MCF 10A (cell line): ENCODE results near the gene WRAP53. TPM values are rescaled to one million over a fixed set of nuclear protein-coding genes. Genes with fewer than 3 reads are reported as not detected.

Experiments used
- BruUV-seq: library from RNA; stranded (reverse); fragments of 400-500 nt; replicated peaks from 2 replicates; lab custom pipeline; 2021; lab: Mats Ljungman, UMichigan
- CTCF ChIA-PET: fragments of 300-600 bp; sonication (Branson Sonifier 250); formaldehyde crosslinking; extraction: SDS; loops from one replicate; lab custom pipeline; 2021; ENCODE audit warnings: antibody characterized with exemption, inconsistent platforms; lab: Yijun Ruan, JAX
- POLR2A ChIA-PET: fragments of 300-600, 350-650 bp; sonication (Branson Sonifier 250); formaldehyde crosslinking; extraction: SDS; loops from one replicate; lab custom pipeline; 2020; ENCODE audit warnings: antibody characterized with exemption, inconsistent platforms; lab: Yijun Ruan, JAX
- DNase-seq: peaks from one replicate; pipeline ENCODE4 v3.0.0-alpha.2; 2018; ENCODE audit not compliant: unreplicated experiment
- H3K27ac Mint-ChIP-seq: one replicate; pipeline ENCODE4 v1.8.0; 2022; ENCODE audit warnings: mild to moderate bottlenecking, low read depth, mixed read lengths; ENCODE audit not compliant: unreplicated experiment
- H3K27me3 Mint-ChIP-seq: one replicate; pipeline ENCODE4 v1.8.0; 2022; ENCODE audit warnings: mixed read lengths; ENCODE audit not compliant: insufficient read depth, unreplicated experiment
- H3K36me3 Mint-ChIP-seq: one replicate; pipeline ENCODE4 v1.8.0; 2022; ENCODE audit warnings: mild to moderate bottlenecking, moderate library complexity, mixed read lengths; ENCODE audit not compliant: insufficient read depth, unreplicated experiment
- H3K4me1 Mint-ChIP-seq: one replicate; pipeline ENCODE4 v1.8.0; 2022; ENCODE audit warnings: mixed read lengths; ENCODE audit not compliant: insufficient read depth, unreplicated experiment
- H3K4me3 Mint-ChIP-seq: one replicate; pipeline ENCODE4 v1.8.0; 2022; ENCODE audit warnings: mild to moderate bottlenecking, moderate library complexity, mixed read lengths; ENCODE audit not compliant: unreplicated experiment
- H3K9me3 Mint-ChIP-seq: one replicate; pipeline ENCODE4 v1.8.0; 2022; ENCODE audit warnings: mixed read lengths; ENCODE audit not compliant: unreplicated experiment
- intact Hi-C: fragments of 100-400 bp; cut with micrococcal nuclease; formaldehyde crosslinking; loops from 2 replicates; pipeline ENCODE4 v1.14.1; 2022
- total RNA-seq: library from RNA; stranded (reverse); gene quantifications from 2 replicates; pipeline ENCODE4 v1.2.3, GENCODE V29; 2022
- TF ChIP-seq, protein P1 (sequence below): fragments of 200-600 bp; IDR thresholded peaks from one replicate; pipeline ENCODE4 v1.8.0; 2022; ENCODE audit warnings: antibody characterized with exemption, mild to moderate bottlenecking; ENCODE audit not compliant: unreplicated experiment

The WRAP53 gene
- total RNA-seq, 1 experiment from 2014 or later = 10.7 TPM

GRCh38 chr17:7646457-7646856, 41.8 kb upstream of the WRAP53 start:
- intact Hi-C loops = no loop called here
- ChIA-PET CTCF (interaction anchor here (1.9 kb wide), 1 partner anchor 14 kb away, joined by 11 read pairs; no protein-coding TSS in a partner anchor), POLR2A (no interaction called here)
- Mint-ChIP-seq H3K27ac (no peak overlapping the region), H3K27me3 (peaks cover 19% of the 10 kb centered on the region), H3K4me3 (no peak overlapping the region), H3K9me3 (no peaks in the 10 kb centered on the region), H3K36me3 (peaks cover 5% of the 10 kb centered on the region), H3K4me1 (peaks cover 21% of the 10 kb centered on the region)
- no peak for DNase-seq
- TF ChIP-seq, protein P1, sequence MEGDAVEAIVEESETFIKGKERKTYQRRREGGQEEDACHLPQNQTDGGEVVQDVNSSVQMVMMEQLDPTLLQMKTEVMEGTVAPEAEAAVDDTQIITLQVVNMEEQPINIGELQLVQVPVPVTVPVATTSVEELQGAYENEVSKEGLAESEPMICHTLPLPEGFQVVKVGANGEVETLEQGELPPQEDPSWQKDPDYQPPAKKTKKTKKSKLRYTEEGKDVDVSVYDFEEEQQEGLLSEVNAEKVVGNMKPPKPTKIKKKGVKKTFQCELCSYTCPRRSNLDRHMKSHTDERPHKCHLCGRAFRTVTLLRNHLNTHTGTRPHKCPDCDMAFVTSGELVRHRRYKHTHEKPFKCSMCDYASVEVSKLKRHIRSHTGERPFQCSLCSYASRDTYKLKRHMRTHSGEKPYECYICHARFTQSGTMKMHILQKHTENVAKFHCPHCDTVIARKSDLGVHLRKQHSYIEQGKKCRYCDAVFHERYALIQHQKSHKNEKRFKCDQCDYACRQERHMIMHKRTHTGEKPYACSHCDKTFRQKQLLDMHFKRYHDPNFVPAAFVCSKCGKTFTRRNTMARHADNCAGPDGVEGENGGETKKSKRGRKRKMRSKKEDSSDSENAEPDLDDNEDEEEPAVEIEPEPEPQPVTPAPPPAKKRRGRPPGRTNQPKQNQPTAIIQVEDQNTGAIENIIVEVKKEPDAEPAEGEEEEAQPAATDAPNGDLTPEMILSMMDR = no peak
- BruUV-seq = no TSS peak

- H3K9me3 Mint-ChIP-seq = no peaks in the 10 kb centered on the region
- ChIA-PET CTCF (interaction anchor here (1.1 to 1.9 kb wide), 2 partner anchors 11 to 15 kb away, joined by 4 to 11 read pairs; no protein-coding TSS in a partner anchor), POLR2A (no interaction called here)
- H3K27me3 Mint-ChIP-seq = peaks cover 25% of the 10 kb centered on the region
- peaks cover 21% of the 10 kb centered on the region for H3K4me1 Mint-ChIP-seq
- intact Hi-C loops = no loop called here
- H3K4me3 Mint-ChIP-seq = no peak overlapping the region
- no peak overlapping the region for H3K27ac Mint-ChIP-seq
- peaks cover 5% of the 10 kb centered on the region for H3K36me3 Mint-ChIP-seq
- no peak for DNase-seq
- TF ChIP-seq, protein P1 = no peak
- BruUV-seq = no TSS peak
Observed at GRCh38 chr17:7647018-7647417, 41.3 kb upstream of the WRAP53 start.

GRCh38 chr17:7650509-7651096, 37.7 kb upstream of the WRAP53 start, which contains the start of gene ATP1B2:
ATP1B2 (plus strand) TSS chr17:7650926; CDS start chr17:7651519, 593 bp downstream.
- Mint-ChIP-seq H3K27me3 (peaks cover 58% of the 10 kb centered on the region), H3K27ac (no peak within 1 kb of the TSS), H3K36me3 (peaks cover 5% of the 10 kb centered on the region), H3K4me1 (peaks cover 15% of the 10 kb centered on the region), H3K4me3 (peak within 1 kb of the TSS; percentile 71), H3K9me3 (no peaks in the 10 kb centered on the region)
- no TSS peak for BruUV-seq
- TF ChIP-seq, protein P1 = no peak
- intact Hi-C loops = no loop called here
- ChIA-PET CTCF (interaction anchor here (0.6 to 1.1 kb wide), 7 partner anchors 18 to 210 kb away, joined by 3 to 7 read pairs (median 3); partner anchors contain the start of gene TP53), POLR2A (interaction anchor here (1.9 kb wide), 1 partner anchor 37 kb away, joined by 9 read pairs; the partner anchor contains the start of genes TP53 and WRAP53)
- DNase-seq = peak; percentile 46

- peaks cover 5% of the 10 kb centered on the region for H3K36me3 Mint-ChIP-seq
- peaks cover 58% of the 10 kb centered on the region for H3K27me3 Mint-ChIP-seq
- intact Hi-C loops = no loop called here
- H3K9me3 Mint-ChIP-seq = no peaks in the 10 kb centered on the region
- TF ChIP-seq, protein P1 = no peak
- no TSS peak for BruUV-seq
- no peak for DNase-seq
- H3K27ac Mint-ChIP-seq = no peak overlapping the region
- H3K4me1 Mint-ChIP-seq = peaks cover 15% of the 10 kb centered on the region
- POLR2A ChIA-PET = interaction anchor here (1.9 kb wide), 1 partner anchor 36 kb away, joined by 9 read pairs; the partner anchor contains the start of genes TP53 and WRAP53
- H3K4me3 Mint-ChIP-seq = peak overlapping the region; percentile 71
- CTCF ChIA-PET = interaction anchor here (0.6 to 1.1 kb wide), 5 partner anchors 19 to 37 kb away, joined by 3 to 7 read pairs (median 3); partner anchors contain the start of gene TP53
Observed at GRCh38 chr17:7651097-7651664, 37.1 kb upstream of the WRAP53 start.
